Hepatocyte (in vitro differentiated cells): ENCODE data around the gene UCK2. TPM values are rescaled to one million over a fixed set of nuclear protein-coding genes. Genes with fewer than 3 reads are reported as not detected.

Source experiments
- DNase-seq: peaks from one replicate; pipeline ENCODE4 v3.0.0-alpha.2; 2016; ENCODE audit warnings: low spot score
- H2AFZ ChIP-seq: fragments of 200-600 bp; sonication (generic); 2 replicates; pipeline ENCODE4 v1.6.0; 2016; ENCODE audit warnings: antibody characterized with exemption, mild to moderate bottlenecking
- H3K27ac ChIP-seq: fragments of 200-600 bp; sonication (generic); 2 replicates; pipeline ENCODE4 v1.5.1; 2016; ENCODE audit warnings: mild to moderate bottlenecking
- H3K27me3 ChIP-seq: fragments of 200-600 bp; sonication (generic); 2 replicates; pipeline ENCODE4 v1.6.1; 2016
- H3K36me3 ChIP-seq: fragments of 200-600 bp; sonication (generic); replicated peaks from 2 replicates; pipeline ENCODE4 v1.5.1; 2016; ENCODE audit warnings: low read depth; ENCODE audit not compliant: insufficient read depth
- H3K4me1 ChIP-seq: fragments of 200-600 bp; sonication (generic); 2 replicates; pipeline ENCODE4 v1.5.1; 2016; ENCODE audit warnings: mild to moderate bottlenecking, moderate library complexity; ENCODE audit not compliant: insufficient read depth
- H3K4me2 ChIP-seq: fragments of 200-600 bp; sonication (generic); 2 replicates; pipeline ENCODE4 v1.6.0; 2016
- H3K4me3 ChIP-seq: fragments of 200-600 bp; sonication (generic); 2 replicates; pipeline ENCODE4 v1.5.1; 2016; ENCODE audit warnings: mild to moderate bottlenecking
- H3K79me2 ChIP-seq: fragments of 200-600 bp; sonication (generic); 2 replicates; pipeline ENCODE4 v1.6.0; 2017; ENCODE audit warnings: mild to moderate bottlenecking
- H3K9me2 ChIP-seq: fragments of 200-600 bp; sonication (generic); replicated peaks from 2 replicates; pipeline ENCODE4 v1.6.0; 2017; ENCODE audit warnings: mild to moderate bottlenecking; ENCODE audit not compliant: insufficient read depth
- H3K9me3 ChIP-seq: fragments of 200-600 bp; sonication (generic); 2 replicates; pipeline ENCODE4 v1.5.1; 2016; ENCODE audit warnings: low read depth, mild to moderate bottlenecking
- H4K20me1 ChIP-seq: fragments of 200-600 bp; sonication (generic); 2 replicates; pipeline ENCODE4 v1.6.0; 2016; ENCODE audit warnings: mild to moderate bottlenecking; ENCODE audit not compliant: insufficient read depth, poor library complexity, severe bottlenecking
- CTCF ChIP-seq: fragments of 200-600 bp; sonication (generic); IDR thresholded peaks from 2 replicates; pipeline ENCODE4 v1.5.1; 2016; ENCODE audit warnings: antibody characterized with exemption, mild to moderate bottlenecking; ENCODE audit not compliant: poor library complexity
- EZH2 ChIP-seq: fragments of 200-600 bp; sonication (generic); IDR thresholded peaks from 2 replicates; pipeline ENCODE4 v1.6.1; 2016; ENCODE audit warnings: antibody characterized with exemption, mild to moderate bottlenecking, borderline replicate concordance
- EZH2phosphoT487 ChIP-seq: fragments of 200-600 bp; sonication (generic); IDR thresholded peaks from one replicate; pipeline ENCODE4 v1.6.1; 2018; ENCODE audit warnings: antibody characterized with exemption, mild to moderate bottlenecking, low read depth, moderate library complexity; ENCODE audit not compliant: unreplicated experiment, severe bottlenecking
- WGBS: methylation state at CpG from one replicate; pipeline ENCODE4 v1.1.6; 2016; ENCODE audit warnings: low lambda C conversion rate; ENCODE audit errors: missing lambda C conversion rate; 5-methylcytosine and 5-hydroxymethylcytosine counted together
- polyA plus RNA-seq: library from polyadenylated mRNA; unstranded; fragments of >200 nt; fragmentation: Nextera tagmentation; extraction: Ambion mirVana; gene quantifications from 2 replicates; pipeline ENCODE4 v1.2.1, GENCODE V29; 2016
- total RNA-seq: library from RNA; depleted of rRNA; stranded (reverse); fragments of >200 nt; gene quantifications from 2 replicates; pipeline ENCODE4 v1.2.3, GENCODE V29; 2014

UCK2 gene
- total and polyA plus RNA-seq, 2 experiments from 2014 or later = 20.9 to 22.2 TPM

GRCh38 chr1:165897326-165898303 is 70.2 kb downstream of the UCK2 start:
- no peak for DNase-seq
- no peaks in the 10 kb centered on the region for H3K36me3 ChIP-seq
- peaks cover 17% of the 10 kb centered on the region for H3K4me1 ChIP-seq
- no peak overlapping the region for H2AFZ ChIP-seq
- H3K4me3 ChIP-seq = no peak overlapping the region
- WGBS = 65% methylated on average over 12 of the region's 12 CpGs
- no peaks in the 10 kb centered on the region for H3K9me2 ChIP-seq
- H3K27ac ChIP-seq = peak overlapping the region; percentile 36
- H3K79me2 ChIP-seq = peaks cover 2% of the 10 kb centered on the region
- H3K9me3 ChIP-seq = no peaks in the 10 kb centered on the region
- no peak overlapping the region for H3K4me2 ChIP-seq
- H3K27me3 ChIP-seq = no peaks in the 10 kb centered on the region
- no peak for TF ChIP-seq EZH2
- no peak for TF ChIP-seq CTCF
- no peak for TF ChIP-seq EZH2phosphoT487
- H4K20me1 ChIP-seq = no peaks in the 10 kb centered on the region

- Histone ChIP-seq H2AFZ (no peak overlapping the region), H3K4me1 (peaks cover 17% of the 10 kb centered on the region), H3K4me3 (no peak overlapping the region), H3K4me2 (no peak overlapping the region), H3K79me2 (no peaks in the 10 kb centered on the region), H4K20me1 (no peaks in the 10 kb centered on the region), H3K27ac (peak overlapping the region; percentile 61), H3K9me3 (no peaks in the 10 kb centered on the region), H3K9me2 (no peaks in the 10 kb centered on the region), H3K27me3 (no peaks in the 10 kb centered on the region), H3K36me3 (no peaks in the 10 kb centered on the region)
- WGBS = 46% methylated on average over 3 of the region's 3 CpGs
- peak; percentile 53 for DNase-seq
- TF ChIP-seq EZH2 = no peak
- TF ChIP-seq EZH2phosphoT487 = no peak
- TF ChIP-seq CTCF = no peak
Measured at GRCh38 chr1:165898837-165899236, 71.4 kb downstream of the UCK2 start.

- H4K20me1 ChIP-seq = no peaks in the 10 kb centered on the region
- no peak overlapping the region for H3K4me3 ChIP-seq
- H3K4me1 ChIP-seq = peaks cover 17% of the 10 kb centered on the region
- H3K9me2 ChIP-seq = no peaks in the 10 kb centered on the region
- TF ChIP-seq EZH2phosphoT487 = no peak
- H3K27ac ChIP-seq = peak overlapping the region; percentile 61
- no peaks in the 10 kb centered on the region for H3K9me3 ChIP-seq
- no peak overlapping the region for H2AFZ ChIP-seq
- H3K4me2 ChIP-seq = no peak overlapping the region
- 100% methylated on average over 4 of the region's 4 CpGs for WGBS
- H3K79me2 ChIP-seq = no peaks in the 10 kb centered on the region
- DNase-seq = no peak
- H3K27me3 ChIP-seq = no peaks in the 10 kb centered on the region
- no peaks in the 10 kb centered on the region for H3K36me3 ChIP-seq
Measured at GRCh38 chr1:165899461-165899941, 72.1 kb downstream of the UCK2 start.

GRCh38 chr1:165900576-165901380 is 73.4 kb downstream of the UCK2 start:
- peak overlapping the region; percentile 59 for H3K4me2 ChIP-seq
- H4K20me1 ChIP-seq = no peaks in the 10 kb centered on the region
- no peak overlapping the region for H3K27ac ChIP-seq
- no peak overlapping the region for H2AFZ ChIP-seq
- H3K4me3 ChIP-seq = no peak overlapping the region
- no peaks in the 10 kb centered on the region for H3K9me2 ChIP-seq
- TF ChIP-seq CTCF = no peak
- TF ChIP-seq EZH2phosphoT487 = no peak
- no peak for TF ChIP-seq EZH2
- H3K9me3 ChIP-seq = no peaks in the 10 kb centered on the region
- whole genome bisulfite sequencing = 42% methylated on average over 22 of the region's 22 CpGs
- DNase-seq = peak; percentile 38
- H3K27me3 ChIP-seq = no peaks in the 10 kb centered on the region
- no peaks in the 10 kb centered on the region for H3K79me2 ChIP-seq
- peaks cover 12% of the 10 kb centered on the region for H3K4me1 ChIP-seq
- H3K36me3 ChIP-seq = no peaks in the 10 kb centered on the region
